Mesodermal cell (in vitro differentiated cells): ENCODE results near the gene FNIP2.
"Not testable (repeated sequence)": the region's sequence is repeated elsewhere in the genome, so short reads cannot be mapped to it uniquely, and the experiment has no call there.

Experiments used
- H3K27ac ChIP-seq: 2 replicates; pipeline ENCODE4 v1.7.0; 2013; ENCODE audit warnings: mild to moderate bottlenecking, low read depth, low read length, moderate library complexity; ENCODE audit not compliant: severe bottlenecking
- H3K36me3 ChIP-seq: 2 replicates; pipeline ENCODE4 v1.7.1; 2013; ENCODE audit warnings: mild to moderate bottlenecking, low read length, moderate library complexity; ENCODE audit not compliant: control insufficient read depth, insufficient read depth
- H3K4me1 ChIP-seq: one replicate; pipeline ENCODE4 v1.7.1; 2013; ENCODE audit warnings: mild to moderate bottlenecking, low read length; ENCODE audit not compliant: insufficient read depth, control insufficient read depth, poor library complexity, severe bottlenecking
- H3K4me3 ChIP-seq: 2 replicates; pipeline ENCODE4 v1.7.0; 2013; ENCODE audit warnings: low read length, control low read depth, mild to moderate bottlenecking; ENCODE audit not compliant: insufficient read depth, poor library complexity, severe bottlenecking; ENCODE audit errors: extremely low read depth
- H3K9me3 ChIP-seq: 2 replicates; pipeline ENCODE4 v1.7.1; 2013; ENCODE audit warnings: mild to moderate bottlenecking, low read length, moderate library complexity; ENCODE audit not compliant: control insufficient read depth
- WGBS, 2 experiments: methylation state at CpG; one replicate each; pipeline ENCODE4 v1.1.5; 2013; ENCODE audit warnings: missing lambda C conversion rate in 2 of 2; ENCODE audit not compliant: insufficient coverage in 2 of 2; 5-methylcytosine and 5-hydroxymethylcytosine counted together

Gene FNIP2

DNA sequence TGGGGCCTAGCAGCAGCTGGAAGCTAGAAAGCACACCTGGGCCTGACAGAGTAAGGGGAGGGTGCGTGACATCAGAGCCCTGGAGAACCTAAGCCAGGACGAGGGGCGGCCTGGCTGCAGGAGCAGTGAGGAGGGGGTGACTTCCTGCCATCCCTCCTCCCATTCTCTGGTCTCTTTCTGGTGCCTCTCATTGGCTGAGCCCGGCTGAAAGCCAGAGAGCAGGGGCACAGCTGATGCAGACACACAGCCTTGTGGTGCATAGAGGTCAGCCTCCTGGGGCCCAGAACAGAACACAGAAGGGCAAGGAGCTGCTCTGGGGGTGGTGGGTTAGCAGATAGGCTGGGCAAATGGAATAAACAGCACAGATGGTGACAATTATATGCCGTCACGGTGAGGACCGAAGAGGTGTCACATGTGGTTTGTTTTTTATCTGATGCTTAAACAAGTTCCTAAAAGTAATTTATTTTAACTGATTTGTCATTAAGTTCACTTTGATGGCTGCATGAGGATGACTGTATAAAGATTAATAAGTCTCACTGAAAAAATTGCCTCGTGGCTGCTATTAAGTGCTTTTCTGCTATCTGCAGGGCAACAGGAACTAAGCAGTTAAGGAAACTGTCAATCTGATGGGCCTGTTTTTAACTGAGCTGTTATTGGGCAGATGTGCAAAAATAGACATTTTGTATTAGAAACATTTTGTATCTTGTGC lies 102.0 kb downstream of the FNIP2 start:
- H3K4me1 ChIP-seq = peaks cover 5% of the 10 kb centered on the region
- H3K36me3 ChIP-seq = peaks cover 27% of the 10 kb centered on the region
- no peaks in the 10 kb centered on the region for H3K9me3 ChIP-seq
- WGBS, 2 experiments = 46 to 57% methylated on average over 3 of the region's 8 CpGs
- H3K27ac ChIP-seq = peak overlapping the region; percentile 10
- H3K4me3 ChIP-seq = no peak overlapping the region

DNA sequence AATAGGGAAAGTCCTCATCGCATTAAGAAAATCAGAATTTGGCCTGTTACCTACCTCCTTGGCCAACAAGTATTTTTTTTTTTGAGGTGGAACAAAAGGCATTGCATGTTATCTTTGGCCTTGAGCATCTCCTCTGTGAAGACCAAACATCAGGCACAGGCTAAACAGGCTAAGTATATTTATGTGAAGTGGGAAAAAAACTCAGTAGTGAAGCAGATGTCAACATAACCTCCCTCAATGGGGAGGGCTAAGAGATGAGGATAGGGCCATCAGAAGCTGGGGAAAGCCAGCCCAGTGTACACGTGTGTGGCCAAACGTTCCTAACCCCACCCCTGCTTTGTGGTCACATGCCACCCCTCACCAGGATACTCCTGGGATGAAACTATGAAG lies 102.5 kb downstream of the FNIP2 start:
- Histone ChIP-seq H3K9me3 (no peaks in the 10 kb centered on the region), H3K4me1 (peaks cover 5% of the 10 kb centered on the region), H3K27ac (peak overlapping the region; percentile 8), H3K36me3 (peaks cover 27% of the 10 kb centered on the region), H3K4me3 (no peak overlapping the region)
- WGBS, 2 experiments = 100% methylated on average over 1 of the region's 3 CpGs; no CpG with 5 or more reads in 1 of the 2 experiments

GRCh38 chr4:158873795-158874401 lies 105.1 kb downstream of the FNIP2 start:
- H3K4me1 ChIP-seq = peaks cover 5% of the 10 kb centered on the region
- WGBS, 2 experiments = 89 to 92% methylated on average over 1 to 2 of the region's 4 CpGs
- peaks cover under 1% of the 10 kb centered on the region for H3K9me3 ChIP-seq
- H3K36me3 ChIP-seq = peaks cover 21% of the 10 kb centered on the region
- H3K4me3 ChIP-seq = no peak overlapping the region
- H3K27ac ChIP-seq = no peak overlapping the region

DNA sequence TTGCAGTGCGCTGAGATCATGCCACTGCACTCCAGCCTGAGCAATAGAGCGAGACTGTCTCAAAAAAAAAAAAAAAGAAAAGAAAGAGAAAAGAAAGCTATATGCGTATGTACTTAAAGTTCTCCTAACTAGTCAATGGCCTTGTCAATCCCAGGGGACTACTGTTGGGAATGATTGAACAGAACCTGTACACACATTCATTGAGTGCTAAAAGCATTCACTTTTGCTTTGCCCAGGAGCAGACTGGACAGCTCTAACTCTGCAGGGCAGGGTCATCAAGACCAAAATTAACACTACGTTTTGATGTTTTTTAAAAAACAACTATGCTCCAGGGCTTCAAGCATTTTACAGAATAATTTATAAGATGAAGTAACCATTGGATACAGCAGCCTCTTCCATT lies 106.2 kb downstream of the FNIP2 start:
- Histone ChIP-seq H3K4me3 (no peak overlapping the region), H3K36me3 (peaks cover 20% of the 10 kb centered on the region), H3K27ac (no peak overlapping the region), H3K9me3 (peaks cover 7% of the 10 kb centered on the region), H3K4me1 (peaks cover 5% of the 10 kb centered on the region)
- WGBS, 2 experiments = 96 to 100% methylated on average over 1 to 2 of the region's 4 CpGs

DNA sequence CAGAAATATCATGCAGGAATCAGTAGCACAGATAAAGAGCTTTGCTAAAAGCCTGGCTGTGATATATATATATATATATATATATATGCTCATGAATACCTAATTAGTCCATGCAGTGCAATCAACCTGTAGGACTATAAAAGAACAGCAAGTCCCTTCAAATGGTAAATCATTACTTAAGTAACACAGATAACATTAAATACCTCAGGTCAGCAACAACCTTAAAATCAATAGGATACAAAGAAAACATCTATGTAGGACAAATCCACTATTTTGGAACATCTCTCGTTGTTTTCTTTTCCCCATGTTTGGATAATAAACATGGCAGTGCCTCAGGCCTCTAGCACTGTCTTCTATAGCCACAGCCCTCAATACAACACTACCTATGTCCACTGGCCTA lies 106.6 kb downstream of the FNIP2 start:
- peaks cover 17% of the 10 kb centered on the region for H3K36me3 ChIP-seq
- peaks cover 5% of the 10 kb centered on the region for H3K4me1 ChIP-seq
- WGBS, 2 experiments = 83 to 90% methylated on average over 1 of the region's 1 CpG
- H3K27ac ChIP-seq = no peak overlapping the region
- H3K4me3 ChIP-seq = no peak overlapping the region
- H3K9me3 ChIP-seq = peaks cover 7% of the 10 kb centered on the region

DNA sequence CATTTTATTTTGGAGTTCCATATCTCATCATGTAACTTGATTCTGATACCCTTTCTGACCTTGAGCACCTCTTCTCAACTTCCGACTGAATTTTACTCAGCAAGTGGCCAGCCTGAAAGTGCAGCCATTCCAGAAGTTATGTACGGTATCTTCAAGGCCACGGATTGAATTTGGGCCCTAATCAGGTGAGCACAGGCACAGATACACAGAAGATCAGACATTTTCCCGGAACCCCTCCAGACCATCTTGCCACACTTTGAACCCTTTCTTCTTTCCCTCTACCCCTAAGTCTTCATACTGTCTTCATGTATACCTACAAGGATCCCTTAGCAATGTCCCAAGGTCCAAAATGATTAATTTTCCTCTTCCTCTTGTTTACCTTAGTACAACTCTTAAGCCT lies 108.2 kb downstream of the FNIP2 start:
- Histone ChIP-seq H3K36me3 (peaks cover 13% of the 10 kb centered on the region), H3K27ac (no peak overlapping the region), H3K4me1 (no peaks in the 10 kb centered on the region), H3K4me3 (no peak overlapping the region), H3K9me3 (peaks cover 7% of the 10 kb centered on the region)
- WGBS, 2 experiments = 95 to 98% methylated on average over 4 of the region's 4 CpGs

DNA sequence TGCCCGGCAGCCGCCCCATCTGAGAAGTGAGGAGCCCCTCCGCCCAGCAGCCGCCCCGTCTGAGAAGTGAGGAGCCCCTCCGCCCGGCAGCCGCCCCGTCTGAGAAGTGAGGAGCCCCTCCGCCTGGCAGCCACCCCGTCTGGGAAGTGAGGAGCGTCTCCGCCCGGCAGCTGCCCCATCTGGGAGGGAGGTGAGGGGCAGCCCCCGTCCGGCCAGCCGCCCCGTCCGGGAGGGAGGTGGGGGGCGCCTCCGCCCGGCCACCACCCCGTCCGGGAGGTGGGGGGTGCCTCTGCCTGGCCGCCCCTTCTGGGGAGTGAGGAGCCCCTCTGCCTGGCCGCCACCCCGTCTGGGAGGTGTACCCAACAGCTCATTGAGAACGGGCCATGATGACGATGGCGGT lies 113.3 kb downstream of the FNIP2 start:
- 95 to 98% methylated on average over 10 to 11 of the region's 30 CpGs for WGBS, 2 experiments
- H3K4me1 ChIP-seq, H3K9me3 ChIP-seq, H3K4me3 ChIP-seq, H3K27ac ChIP-seq: not testable (repeated sequence)
- peaks cover 11% of the 10 kb centered on the region for H3K36me3 ChIP-seq

DNA sequence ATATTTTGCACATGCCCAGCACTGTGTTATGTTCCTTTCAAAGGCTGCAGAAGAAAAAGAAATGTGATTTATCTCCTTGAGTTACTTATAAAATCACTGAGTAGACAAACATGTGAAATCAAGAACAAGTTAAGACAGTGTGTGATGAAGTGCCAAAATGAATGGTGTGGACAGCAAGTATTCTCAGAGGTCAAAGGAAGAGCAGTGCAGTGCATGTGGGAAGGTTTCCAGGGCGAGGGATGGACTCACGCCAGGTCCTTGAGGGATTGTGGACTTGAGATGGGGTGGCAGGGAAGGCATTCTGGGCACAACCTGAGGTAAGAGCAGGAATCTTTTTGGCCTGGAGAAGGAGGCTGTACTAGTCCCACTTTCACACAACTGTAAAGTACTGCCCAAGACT lies 115.5 kb downstream of the FNIP2 start:
- no peak overlapping the region for H3K4me3 ChIP-seq
- no peaks in the 10 kb centered on the region for H3K4me1 ChIP-seq
- peaks cover 3% of the 10 kb centered on the region for H3K9me3 ChIP-seq
- 100% methylated on average over 2 of the region's 2 CpGs for WGBS, 2 experiments
- peaks cover 3% of the 10 kb centered on the region for H3K36me3 ChIP-seq
- no peak overlapping the region for H3K27ac ChIP-seq

DNA sequence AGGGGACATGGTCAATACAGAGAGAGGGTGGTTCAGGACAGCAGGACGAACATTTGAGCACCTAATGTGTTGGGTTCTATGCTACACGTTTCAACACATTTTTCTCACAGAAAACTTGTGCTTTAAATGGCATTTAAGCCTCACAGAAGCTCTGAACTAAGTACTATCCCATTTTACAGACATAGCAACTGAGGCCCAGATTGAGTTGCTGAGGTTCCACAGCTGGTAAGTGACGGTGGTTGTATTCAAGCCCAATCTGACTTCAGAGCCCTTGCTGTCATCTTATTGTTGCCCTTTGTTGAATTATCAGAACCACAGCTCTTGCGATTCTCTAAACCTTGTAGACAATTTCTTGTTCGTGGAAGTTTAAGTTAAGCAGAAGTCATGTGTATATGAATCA lies 116.7 kb downstream of the FNIP2 start:
- Histone ChIP-seq H3K4me1 (no peaks in the 10 kb centered on the region), H3K4me3 (no peak overlapping the region), H3K27ac (no peak overlapping the region), H3K36me3 (peaks cover 3% of the 10 kb centered on the region), H3K9me3 (no peaks in the 10 kb centered on the region)
- WGBS, 2 experiments = 90 to 98% methylated on average over 5 of the region's 5 CpGs

- Histone ChIP-seq H3K4me1 (no peaks in the 10 kb centered on the region), H3K27ac (no peak overlapping the region), H3K9me3 (no peaks in the 10 kb centered on the region), H3K4me3 (no peak overlapping the region), H3K36me3 (peaks cover 3% of the 10 kb centered on the region)
- WGBS, 2 experiments = 100% methylated on average over 1 of the region's 3 CpGs
Measured at GRCh38 chr4:158890294-158890693, 121.5 kb downstream of the FNIP2 start.

DNA sequence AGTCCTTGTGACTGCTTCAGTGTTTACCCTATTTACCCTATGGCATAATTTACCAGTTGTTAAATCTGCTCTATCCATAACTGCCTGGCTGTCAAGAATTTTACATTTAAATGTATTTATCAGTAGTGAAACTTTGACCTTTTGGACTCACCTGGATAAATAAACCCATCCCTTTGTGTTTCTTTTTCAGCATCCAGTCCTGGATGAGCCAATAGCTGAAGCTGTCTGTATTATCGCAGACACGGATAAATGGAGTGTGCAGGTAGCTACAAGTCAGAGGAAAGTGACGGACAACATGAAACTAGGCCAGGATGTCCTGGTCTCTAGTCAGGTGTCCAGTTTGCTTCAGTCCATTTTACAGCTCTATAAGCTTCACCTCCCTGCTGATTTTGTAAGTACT lies 122.4 kb downstream of the FNIP2 start:
- 94 to 100% methylated on average over 2 to 3 of the region's 3 CpGs for WGBS, 2 experiments

More for the DNA sequence above, 122.4 kb downstream of the FNIP2 start:
- no peak overlapping the region for H3K4me3 ChIP-seq
- H3K9me3 ChIP-seq = no peaks in the 10 kb centered on the region
- H3K27ac ChIP-seq = no peak overlapping the region
- peaks cover 8% of the 10 kb centered on the region for H3K4me1 ChIP-seq
- H3K36me3 ChIP-seq = peaks cover 7% of the 10 kb centered on the region
